Trophoblast cell (in vitro differentiated cells and primary cell): ENCODE measurements around the gene PDHX.

ENCODE experiments used
- DNase-seq, 2 donors: peaks; one replicate each; pipeline ENCODE4 v3.0.0-alpha.2; 2016
- H2AFZ ChIP-seq: 2 replicates; pipeline ENCODE4 v1.6.1; 2013; ENCODE audit warnings: low read length, moderate library complexity, mild to moderate bottlenecking; ENCODE audit not compliant: insufficient read depth, poor library complexity
- H2AK5ac ChIP-seq: 2 replicates; pipeline ENCODE4 v1.6.1; 2013; ENCODE audit warnings: mild to moderate bottlenecking, low read length
- H2BK120ac ChIP-seq: 2 replicates; pipeline ENCODE4 v1.6.1; 2013; ENCODE audit warnings: low read length, mild to moderate bottlenecking, moderate library complexity; ENCODE audit not compliant: insufficient read depth, poor library complexity
- H2BK12ac ChIP-seq: 2 replicates; pipeline ENCODE4 v1.6.1; 2013; ENCODE audit warnings: mild to moderate bottlenecking, low read length, moderate library complexity
- H2BK5ac ChIP-seq: 2 replicates; pipeline ENCODE4 v1.6.1; 2013; ENCODE audit warnings: low read length, low read depth, moderate library complexity, mild to moderate bottlenecking; ENCODE audit not compliant: poor library complexity
- H3K14ac ChIP-seq: 2 replicates; pipeline ENCODE4 v1.6.1; 2013; ENCODE audit warnings: mild to moderate bottlenecking, low read length
- H3K18ac ChIP-seq: 2 replicates; pipeline ENCODE4 v1.6.1; 2013; ENCODE audit warnings: mild to moderate bottlenecking, low read length
- H3K23ac ChIP-seq: 2 replicates; pipeline ENCODE4 v1.6.1; 2013; ENCODE audit warnings: low read length
- H3K27ac ChIP-seq: 2 replicates; pipeline ENCODE4 v1.5.1; 2013; ENCODE audit warnings: low read depth, mild to moderate bottlenecking, inconsistent platforms, low read length, moderate library complexity
- H3K27me3 ChIP-seq: 2 replicates; pipeline ENCODE4 v1.6.1; 2013; ENCODE audit warnings: inconsistent platforms, mild to moderate bottlenecking, low read length, moderate library complexity; ENCODE audit not compliant: insufficient read depth
- H3K36me3 ChIP-seq, 2 experiments: 1 replicate in 1 of 2; 2 replicates in 1 of 2; pipeline ENCODE4 v1.6.1; 2013; ENCODE audit warnings: low read length in 2 of 2, mild to moderate bottlenecking in 2 of 2, moderate library complexity in 1 of 2; ENCODE audit not compliant: insufficient read depth in 2 of 2, control insufficient read depth in 1 of 2
- H3K4ac ChIP-seq: 2 replicates; pipeline ENCODE4 v1.6.1; 2013; ENCODE audit warnings: low read depth, mild to moderate bottlenecking, low read length, moderate library complexity
- H3K4me1 ChIP-seq, 2 experiments: 1 replicate in 1 of 2; 2 replicates in 1 of 2; pipeline ENCODE4 v1.6.1; 2013; ENCODE audit warnings: low read length in 2 of 2, mild to moderate bottlenecking in 2 of 2, moderate library complexity in 1 of 2; ENCODE audit not compliant: insufficient read depth in 2 of 2, control insufficient read depth in 1 of 2
- H3K4me2 ChIP-seq: 2 replicates; pipeline ENCODE4 v1.6.1; 2013; ENCODE audit warnings: inconsistent platforms, mild to moderate bottlenecking, low read length, moderate library complexity
- H3K4me3 ChIP-seq: 2 replicates; pipeline ENCODE4 v1.5.1; 2013; ENCODE audit warnings: mild to moderate bottlenecking, low read depth, low read length, inconsistent platforms
- H3K79me1 ChIP-seq: one replicate; pipeline ENCODE4 v1.6.1; 2013; ENCODE audit warnings: low read length
- H3K79me2 ChIP-seq: 2 replicates; pipeline ENCODE4 v1.6.1; 2013; ENCODE audit warnings: low read length, mild to moderate bottlenecking; ENCODE audit not compliant: control insufficient read depth, insufficient read depth, poor library complexity
- H3K9ac ChIP-seq: 2 replicates; pipeline ENCODE4 v1.6.1; 2013; ENCODE audit warnings: mild to moderate bottlenecking, low read length
- H3K9me3 ChIP-seq: 2 replicates; pipeline ENCODE4 v1.6.1; 2013; ENCODE audit warnings: low read depth, mild to moderate bottlenecking, control low read depth, inconsistent platforms, low read length; ENCODE audit not compliant: insufficient read depth
- H4K12ac ChIP-seq: 2 replicates; pipeline ENCODE4 v1.6.1; 2013; ENCODE audit warnings: low read depth, mild to moderate bottlenecking, low read length, moderate library complexity
- H4K8ac ChIP-seq: 2 replicates; pipeline ENCODE4 v1.6.1; 2013; ENCODE audit warnings: low read depth, mild to moderate bottlenecking, low read length, moderate library complexity
- H4K91ac ChIP-seq: one replicate; pipeline ENCODE4 v1.6.1; 2013; ENCODE audit warnings: low read depth, mild to moderate bottlenecking, low read length, moderate library complexity
- WGBS: extraction: QIAGEN DNeasy Blood & Tissue Kit; methylation state at CpG from one replicate; pipeline ENCODE4 v1.1.7; 2013; ENCODE audit warnings: missing lambda C conversion rate; ENCODE audit not compliant: insufficient read length, insufficient coverage; ENCODE audit errors: extremely low coverage; 5-methylcytosine and 5-hydroxymethylcytosine counted together

Gene PDHX

GRCh38 chr11:35041070-35041554 lies 124.7 kb downstream of the PDHX start:
- no peak for DNase-seq
- Histone ChIP-seq H4K12ac (no peak overlapping the region), H3K9me3 (no peaks in the 10 kb centered on the region), H3K27ac (no peak overlapping the region), H3K18ac (no peak overlapping the region), H4K91ac (no peak overlapping the region), H3K79me2 (no peaks in the 10 kb centered on the region), H2AFZ (no peak overlapping the region), H3K27me3 (no peaks in the 10 kb centered on the region), H3K23ac (no peak overlapping the region), H4K8ac (no peak overlapping the region), H3K4ac (no peak overlapping the region), H2BK12ac (no peak overlapping the region), H2BK5ac (no peak overlapping the region), H3K4me1 (peaks cover 3 to 15% of the 10 kb centered on the region in 2 experiments), H3K36me3 (no peaks in the 10 kb centered on the region), H2BK120ac (no peak overlapping the region), H3K79me1 (peaks cover 6% of the 10 kb centered on the region), H3K14ac (no peak overlapping the region), H3K4me2 (no peak overlapping the region), H2AK5ac (no peak overlapping the region), H3K4me3 (no peak overlapping the region), H3K9ac (no peak overlapping the region)
- WGBS: no CpG with 5 or more reads among the region's 4 CpGs

GRCh38 chr11:35042224-35042623 lies 125.8 kb downstream of the PDHX start:
- no peaks in the 10 kb centered on the region for H3K9me3 ChIP-seq
- H3K4ac ChIP-seq: no peak overlapping the region
- H3K79me1 ChIP-seq: peaks cover 3% of the 10 kb centered on the region
- H2AFZ ChIP-seq: no peak overlapping the region
- no peak overlapping the region for H3K27ac ChIP-seq
- H3K18ac ChIP-seq: no peak overlapping the region
- no peaks in the 10 kb centered on the region for H3K27me3 ChIP-seq
- no peak overlapping the region for H3K9ac ChIP-seq
- no peak for DNase-seq
- no peak overlapping the region for H4K91ac ChIP-seq
- no peak overlapping the region for H2BK5ac ChIP-seq
- no peaks in the 10 kb centered on the region for H3K36me3 ChIP-seq
- no peak overlapping the region for H2BK120ac ChIP-seq
- no peak overlapping the region for H3K14ac ChIP-seq
- H2AK5ac ChIP-seq: no peak overlapping the region
- no peak overlapping the region for H4K12ac ChIP-seq
- no peak overlapping the region for H3K4me3 ChIP-seq
- H3K4me1 ChIP-seq: peaks cover 0 to 9% of the 10 kb centered on the region in 2 experiments
- no peak overlapping the region for H3K4me2 ChIP-seq
- H3K23ac ChIP-seq: no peak overlapping the region
- no peak overlapping the region for H4K8ac ChIP-seq
- H3K79me2 ChIP-seq: no peaks in the 10 kb centered on the region
- no peak overlapping the region for H2BK12ac ChIP-seq

GRCh38 chr11:35042913-35043312 lies 126.5 kb downstream of the PDHX start:
- H4K8ac ChIP-seq: no peak overlapping the region
- no peaks in the 10 kb centered on the region for H3K79me1 ChIP-seq
- no peak overlapping the region for H2AFZ ChIP-seq
- no peaks in the 10 kb centered on the region for H3K9me3 ChIP-seq
- H2BK120ac ChIP-seq: no peak overlapping the region
- H3K79me2 ChIP-seq: no peaks in the 10 kb centered on the region
- H3K14ac ChIP-seq: no peak overlapping the region
- no peak overlapping the region for H2BK5ac ChIP-seq
- no CpG with 5 or more reads among the region's 3 CpGs for WGBS
- no peak overlapping the region for H4K91ac ChIP-seq
- no peaks in the 10 kb centered on the region for H3K36me3 ChIP-seq
- H3K27ac ChIP-seq: no peak overlapping the region
- H3K23ac ChIP-seq: no peak overlapping the region
- no peak overlapping the region for H3K18ac ChIP-seq
- no peak overlapping the region for H4K12ac ChIP-seq
- H3K4me1 ChIP-seq: peaks cover 0 to 7% of the 10 kb centered on the region in 2 experiments
- H3K4ac ChIP-seq: no peak overlapping the region
- H3K27me3 ChIP-seq: no peaks in the 10 kb centered on the region
- no peak overlapping the region for H2AK5ac ChIP-seq
- no peak overlapping the region for H2BK12ac ChIP-seq
- DNase-seq: peak in 1 of 2 donors; percentile 24
- no peak overlapping the region for H3K4me3 ChIP-seq
- H3K9ac ChIP-seq: no peak overlapping the region
- no peak overlapping the region for H3K4me2 ChIP-seq

GRCh38 chr11:35043936-35044335 lies 127.5 kb downstream of the PDHX start:
- H2BK12ac ChIP-seq: no peak overlapping the region
- no peak overlapping the region for H4K91ac ChIP-seq
- no peak overlapping the region for H3K18ac ChIP-seq
- no peak overlapping the region for H3K4ac ChIP-seq
- no peaks in the 10 kb centered on the region for H3K79me2 ChIP-seq
- no peak for DNase-seq
- no peak overlapping the region for H3K9ac ChIP-seq
- no peak overlapping the region for H4K8ac ChIP-seq
- H3K9me3 ChIP-seq: no peaks in the 10 kb centered on the region
- no peaks in the 10 kb centered on the region for H3K79me1 ChIP-seq
- H3K27me3 ChIP-seq: no peaks in the 10 kb centered on the region
- H4K12ac ChIP-seq: no peak overlapping the region
- no peak overlapping the region for H2BK5ac ChIP-seq
- no peak overlapping the region for H2AK5ac ChIP-seq
- H2AFZ ChIP-seq: no peak overlapping the region
- WGBS: no CpG with 5 or more reads among the region's 1 CpG
- no peak overlapping the region for H3K23ac ChIP-seq
- H3K4me2 ChIP-seq: no peak overlapping the region
- no peak overlapping the region for H3K27ac ChIP-seq
- H3K4me3 ChIP-seq: no peak overlapping the region
- peaks cover 0 to 3% of the 10 kb centered on the region in 2 experiments for H3K4me1 ChIP-seq
- H3K14ac ChIP-seq: no peak overlapping the region
- H2BK120ac ChIP-seq: no peak overlapping the region
- no peaks in the 10 kb centered on the region for H3K36me3 ChIP-seq
